NT2/D1 (cell line): ENCODE data around the gene LITAFD.

Experiments
- SUZ12 ChIP-seq: IDR thresholded peaks from 2 replicates; pipeline ENCODE4 v1.6.1; 2011; ENCODE audit not compliant: insufficient read length, insufficient read depth; ENCODE audit errors: extremely low read depth
- YY1 ChIP-seq: IDR thresholded peaks from 2 replicates; pipeline ENCODE4 v1.6.1; 2011; ENCODE audit not compliant: insufficient read length, insufficient read depth
- ZNF274 ChIP-seq: IDR thresholded peaks from 2 replicates; pipeline ENCODE4 v1.6.1; 2011; ENCODE audit warnings: mild to moderate bottlenecking, low read depth, low read length

GRCh38 chr16:8867216-8867931, 14.8 kb upstream of the LITAFD start:
- TF ChIP-seq YY1 (no peak), ZNF274 (no peak), SUZ12 (no peak)
